HT1080 (cell line): ENCODE results near the gene SGPP1. TPM values are rescaled to one million over a fixed set of nuclear protein-coding genes. Genes with fewer than 3 reads are reported as not detected.
"Not testable (repeated sequence)": the region's sequence is repeated elsewhere in the genome, so short reads cannot be mapped to it uniquely, and the experiment has no call there.

Experiments used
- DNase-seq: peaks from one replicate; pipeline ENCODE4 v3.0.0-alpha.2; 2015; ENCODE audit warnings: low read depth
- total RNA-seq: library from RNA; depleted of rRNA; stranded (reverse); fragments of >200 nt; shearing (Covaris generic); gene quantifications from 2 replicates; pipeline ENCODE4 v1.2.3, GENCODE V29; 2014

The SGPP1 gene
- total RNA-seq, 1 experiment from 2014 or later, result 21.8 TPM

- no peak for DNase-seq
These were observed 1.4 kb downstream of the SGPP1 start for GRCh38 chr14:63726499-63726898.

- DNase-seq, result no peak
These were observed 1.9 kb downstream of the SGPP1 start for GRCh38 chr14:63725786-63726460.

- DNase-seq, result peak; percentile 13
These were observed 10.2 kb downstream of the SGPP1 start for GRCh38 chr14:63717702-63718101.

- no peak for DNase-seq
These were observed 12.5 kb downstream of the SGPP1 start for GRCh38 chr14:63715360-63715759.

GRCh38 chr14:63713764-63714163 lies 14.1 kb downstream of the SGPP1 start:
- peak; percentile 62 for DNase-seq

GRCh38 chr14:63713058-63713457 lies 14.8 kb downstream of the SGPP1 start:
- peak; percentile 5 for DNase-seq

- DNase-seq, result no peak
These were observed 15.7 kb downstream of the SGPP1 start for GRCh38 chr14:63712123-63712522.

GRCh38 chr14:63710497-63710896 lies 17.4 kb downstream of the SGPP1 start:
- DNase-seq, result no peak

- DNase-seq, result no peak
These were observed 18.3 kb downstream of the SGPP1 start for GRCh38 chr14:63709589-63709988.

- DNase-seq, result no peak
These were observed 20.6 kb downstream of the SGPP1 start for GRCh38 chr14:63707216-63707615.

GRCh38 chr14:63705561-63706070 lies 22.2 kb downstream of the SGPP1 start:
- no peak for DNase-seq

GRCh38 chr14:63702530-63702929 lies 25.3 kb downstream of the SGPP1 start:
- not testable (repeated sequence) for DNase-seq

- no peak for DNase-seq
These were observed 26.1 kb downstream of the SGPP1 start for GRCh38 chr14:63701606-63702299.

- no peak for DNase-seq
These were observed 35.4 kb downstream of the SGPP1 start for GRCh38 chr14:63692310-63693020.

- DNase-seq, result no peak
These were observed 38.7 kb downstream of the SGPP1 start for GRCh38 chr14:63689132-63689531.

GRCh38 chr14:63686926-63687325 lies 40.9 kb downstream of the SGPP1 start:
- no peak for DNase-seq

GRCh38 chr14:63685401-63685800 lies 42.5 kb downstream of the SGPP1 start:
- DNase-seq, result no peak

- no peak for DNase-seq
These were observed 44.9 kb downstream of the SGPP1 start for GRCh38 chr14:63682727-63683593.

- DNase-seq, result no peak
These were observed 49.3 kb downstream of the SGPP1 start for GRCh38 chr14:63678536-63678935.

GRCh38 chr14:63677891-63678379 lies 49.9 kb downstream of the SGPP1 start:
- DNase-seq, result peak; percentile 4

- DNase-seq, result no peak
These were observed 51.2 kb downstream of the SGPP1 start for GRCh38 chr14:63676615-63677014.
